Activated CD4-positive, alpha-beta T cell treated with anti-CD3 and anti-CD28 coated beads, Interleukin-2, amount 10 ng/mL, durations not matched to agents 7 days and 5 days (primary cell): ENCODE data around the gene PPP4R3A. TPM values are rescaled to one million over a fixed set of nuclear protein-coding genes. Genes with fewer than 3 reads are reported as not detected.

ENCODE experiments used
- CTCF ChIA-PET: fragments of 350-600 bp; sonication (Branson Sonifier 250); formaldehyde crosslinking; loops from one replicate; lab custom pipeline; 2021; ENCODE audit warnings: antibody characterized with exemption; lab: Charles Lee
- POLR2A ChIA-PET: fragments of 350-600 bp; sonication (Branson Sonifier 250); formaldehyde crosslinking; loops from one replicate; lab custom pipeline; 2021; ENCODE audit warnings: antibody characterized with exemption; lab: Charles Lee
- DNase-seq: peaks from one replicate; pipeline ENCODE4 v3.0.0-alpha.2; 2020
- H3K27ac Mint-ChIP-seq: one replicate; pipeline ENCODE4 v1.8.0; 2021; ENCODE audit warnings: mild to moderate bottlenecking, moderate library complexity, mixed read lengths
- H3K27me3 Mint-ChIP-seq: one replicate; pipeline ENCODE4 v1.8.0; 2021; ENCODE audit warnings: mixed read lengths
- H3K36me3 Mint-ChIP-seq: one replicate; pipeline ENCODE4 v1.8.0; 2021; ENCODE audit warnings: low read depth, mixed read lengths
- H3K4me1 Mint-ChIP-seq: one replicate; pipeline ENCODE4 v1.8.0; 2021; ENCODE audit warnings: mixed read lengths
- H3K4me3 Mint-ChIP-seq: one replicate; pipeline ENCODE4 v1.8.0; 2021; ENCODE audit warnings: mild to moderate bottlenecking, moderate library complexity, mixed read lengths
- H3K9me3 Mint-ChIP-seq: one replicate; pipeline ENCODE4 v1.8.0; 2021; ENCODE audit warnings: mixed read lengths
- total RNA-seq, 2 experiments: library from RNA; stranded (reverse); gene quantifications; one replicate each; pipeline ENCODE4 v1.2.3, GENCODE V29; 2021

PPP4R3A gene
- total RNA-seq, 2 experiments from 2014 or later, result 134 to 145 TPM

GRCh38 chr14:91519239-91520036, 9.3 kb upstream of the PPP4R3A start:
- Mint-ChIP-seq H3K27me3 (peaks cover 2% of the 10 kb centered on the region), H3K36me3 (no peaks in the 10 kb centered on the region), H3K4me3 (no peak overlapping the region), H3K27ac (no peak overlapping the region), H3K9me3 (peaks cover 4% of the 10 kb centered on the region), H3K4me1 (peaks cover 5% of the 10 kb centered on the region)
- ChIA-PET POLR2A (no interaction called here), CTCF (interaction anchor here (0.6 to 1.3 kb wide), 3 partner anchors 8 to 658 kb away, joined by 3 to 4 read pairs (median 3); no protein-coding TSS in a partner anchor)
- no peak for DNase-seq

DNA sequence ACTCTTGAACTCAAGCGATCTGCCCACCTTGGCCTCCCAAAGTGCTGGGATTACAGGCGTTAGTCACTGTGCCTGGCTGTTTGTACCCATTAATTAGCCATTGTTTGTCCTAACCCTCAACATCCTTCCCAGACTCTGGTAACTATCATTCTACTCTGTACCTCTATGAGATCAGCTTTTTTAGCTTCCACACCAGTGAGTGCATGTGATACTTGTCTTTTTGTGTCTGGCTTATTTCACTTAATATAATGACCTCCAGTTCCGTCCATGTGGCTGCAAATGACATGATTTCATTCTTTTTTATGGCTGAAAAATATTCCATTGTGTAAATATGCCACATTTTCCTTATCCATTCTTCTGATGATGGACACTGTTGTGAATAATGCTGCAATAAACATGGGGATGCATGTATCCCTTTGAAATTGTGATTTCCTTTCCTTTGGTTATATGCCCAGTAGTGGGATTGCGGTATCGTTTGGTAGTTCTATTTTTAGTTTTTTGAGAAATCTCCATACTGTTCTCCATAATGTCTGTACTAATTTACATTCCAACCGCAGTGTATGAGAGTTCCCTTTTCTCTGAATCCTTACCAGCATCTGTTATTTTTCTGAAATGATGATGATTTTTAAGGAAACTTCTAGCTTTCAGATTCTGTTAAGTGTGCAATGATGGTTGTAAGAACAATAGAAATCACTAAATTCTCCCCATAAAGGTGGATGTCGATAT, 6.7 kb upstream of the PPP4R3A start:
- H3K27ac Mint-ChIP-seq, result no peak overlapping the region
- no peak for DNase-seq
- peaks cover 4% of the 10 kb centered on the region for H3K9me3 Mint-ChIP-seq
- peaks cover 5% of the 10 kb centered on the region for H3K4me1 Mint-ChIP-seq
- no peaks in the 10 kb centered on the region for H3K27me3 Mint-ChIP-seq
- no peak overlapping the region for H3K4me3 Mint-ChIP-seq
- ChIA-PET POLR2A (no interaction called here), CTCF (interaction anchor here (1.3 kb wide), 1 partner anchor 13 kb away, joined by 3 read pairs; no protein-coding TSS in a partner anchor)
- H3K36me3 Mint-ChIP-seq, result no peaks in the 10 kb centered on the region

DNA sequence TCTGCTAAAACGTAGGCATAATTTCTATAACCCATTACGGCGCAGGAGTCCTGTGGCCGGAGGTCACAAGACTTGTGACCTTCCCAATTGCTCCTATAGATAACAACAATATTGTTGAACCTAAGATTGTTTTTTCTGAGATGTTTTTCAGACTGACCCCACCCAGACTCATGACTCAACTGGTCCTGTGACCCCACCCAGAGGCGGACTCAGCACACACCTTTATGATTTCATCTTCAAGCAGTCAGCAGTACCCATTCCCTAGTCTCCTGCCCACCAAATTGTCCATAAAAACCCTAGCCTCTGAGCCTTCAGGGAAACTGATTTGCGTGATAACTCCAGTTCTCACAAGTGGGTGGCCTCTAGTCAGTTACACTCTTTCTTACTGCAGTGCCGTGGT, 5.9 kb upstream of the PPP4R3A start:
- H3K27me3 Mint-ChIP-seq, result no peaks in the 10 kb centered on the region
- peaks cover 8% of the 10 kb centered on the region for H3K4me1 Mint-ChIP-seq
- CTCF ChIA-PET, result interaction anchor here (1.1 kb wide), 1 partner anchor 16 kb away, joined by 3 read pairs; no protein-coding TSS in a partner anchor
- POLR2A ChIA-PET, result no interaction called here
- H3K36me3 Mint-ChIP-seq, result no peaks in the 10 kb centered on the region
- no peak overlapping the region for H3K27ac Mint-ChIP-seq
- H3K9me3 Mint-ChIP-seq, result peaks cover 2% of the 10 kb centered on the region
- DNase-seq, result no peak
- no peak overlapping the region for H3K4me3 Mint-ChIP-seq

DNA sequence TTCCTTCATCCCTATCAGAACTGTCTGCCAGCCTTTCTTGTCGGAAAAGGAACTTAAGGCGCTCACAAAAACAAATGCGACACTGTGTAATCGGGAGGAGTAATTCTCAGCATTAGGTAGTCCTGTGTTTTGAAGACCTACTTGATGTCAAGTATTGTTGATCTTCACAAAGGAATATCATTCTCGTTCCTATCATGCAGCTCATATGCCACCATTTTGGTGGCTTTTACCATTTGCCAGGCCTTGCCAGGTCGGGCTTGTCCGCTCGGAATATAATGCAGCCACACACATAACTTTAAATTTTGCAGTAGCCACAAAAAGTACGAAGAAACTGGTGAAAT, 903 bp upstream of the PPP4R3A start:
- POLR2A ChIA-PET, result no interaction called here
- H3K36me3 Mint-ChIP-seq, result peaks cover 25% of the 10 kb centered on the region
- no peak for DNase-seq
- H3K4me3 Mint-ChIP-seq, result peak overlapping the region; percentile 99
- H3K27ac Mint-ChIP-seq, result peak overlapping the region; percentile 99
- H3K27me3 Mint-ChIP-seq, result no peaks in the 10 kb centered on the region
- H3K4me1 Mint-ChIP-seq, result peaks cover 19% of the 10 kb centered on the region
- H3K9me3 Mint-ChIP-seq, result no peaks in the 10 kb centered on the region
- CTCF ChIA-PET, result interaction anchor here (0.6 to 0.9 kb wide), 2 partner anchors 541 to 1253 kb away, joined by 3 to 4 read pairs; no protein-coding TSS in a partner anchor

DNA sequence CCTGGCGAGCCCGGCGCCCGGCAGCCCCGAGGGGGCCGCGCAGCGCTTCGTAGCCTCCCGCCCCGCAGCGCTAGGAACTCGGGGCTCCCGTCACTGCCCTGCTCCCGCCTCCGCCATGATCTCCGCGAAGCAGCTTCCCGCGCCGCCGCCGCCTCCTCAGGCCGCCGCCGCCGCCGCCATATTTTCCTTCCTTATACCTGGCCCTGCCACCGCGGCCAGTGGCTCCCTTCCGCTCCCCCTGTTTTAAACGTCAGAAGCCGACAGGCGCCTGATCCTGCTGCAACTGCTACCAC, 286 bp downstream of the PPP4R3A start:
- no peaks in the 10 kb centered on the region for H3K27me3 Mint-ChIP-seq
- H3K4me1 Mint-ChIP-seq, result peaks cover 25% of the 10 kb centered on the region

GRCh38 chr14:91509083-91509877, 830 bp downstream of the PPP4R3A start:
- Mint-ChIP-seq H3K36me3 (peaks cover 40% of the 10 kb centered on the region), H3K9me3 (no peaks in the 10 kb centered on the region), H3K4me3 (peak overlapping the region; percentile 99), H3K4me1 (peaks cover 29% of the 10 kb centered on the region), H3K27ac (peak overlapping the region; percentile 95), H3K27me3 (no peaks in the 10 kb centered on the region)
- DNase-seq, result peak; percentile 42
- ChIA-PET POLR2A (interaction anchor here (0.6 to 0.8 kb wide), 2 partner anchors 104 to 530 kb away, joined by 3 to 8 read pairs; no protein-coding TSS in a partner anchor), CTCF (interaction anchor here (0.6 to 1.5 kb wide), 5 partner anchors 9 to 597 kb away, joined by 3 to 4 read pairs (median 3); partner anchors contain the start of gene ATXN3)

More for the DNA sequence above, 286 bp downstream of the PPP4R3A start:
- CTCF ChIA-PET, result interaction anchor here (0.6 to 1.5 kb wide), 4 partner anchors 9 to 596 kb away, joined by 3 to 4 read pairs (median 3); partner anchors contain the start of gene ATXN3
- H3K4me3 Mint-ChIP-seq, result peak overlapping the region; percentile 99
- DNase-seq, result no peak
- no peaks in the 10 kb centered on the region for H3K9me3 Mint-ChIP-seq
- H3K36me3 Mint-ChIP-seq, result peaks cover 34% of the 10 kb centered on the region
- POLR2A ChIA-PET, result interaction anchor here (0.6 kb wide), 1 partner anchor 529 kb away, joined by 3 read pairs; no protein-coding TSS in a partner anchor
- peak overlapping the region; percentile 99 for H3K27ac Mint-ChIP-seq

DNA sequence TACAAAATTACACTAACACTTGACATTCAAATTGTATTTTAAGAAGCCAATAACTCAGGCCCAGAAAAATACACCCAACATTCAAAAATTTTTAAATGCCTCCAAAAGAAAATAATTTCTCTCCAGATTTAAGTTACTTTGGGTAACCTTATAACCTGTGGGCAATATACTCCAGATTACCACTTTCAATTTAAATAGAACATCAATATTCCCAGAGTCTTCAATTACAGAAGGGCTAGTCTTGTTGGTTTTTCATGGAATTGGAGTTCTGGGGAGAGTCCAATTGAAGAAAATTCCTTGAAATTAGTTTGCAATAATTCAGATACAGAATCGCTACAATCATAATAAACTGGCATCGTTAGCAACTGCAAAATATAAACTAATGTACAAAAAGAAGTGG, 2.0 kb downstream of the PPP4R3A start:
- DNase-seq, result no peak
- H3K27me3 Mint-ChIP-seq, result no peaks in the 10 kb centered on the region
- H3K36me3 Mint-ChIP-seq, result peaks cover 49% of the 10 kb centered on the region
- peak overlapping the region; percentile 95 for H3K27ac Mint-ChIP-seq
- CTCF ChIA-PET, result interaction anchor here (1.4 kb wide), 1 partner anchor 13 kb away, joined by 3 read pairs; no protein-coding TSS in a partner anchor
- POLR2A ChIA-PET, result no interaction called here
- peak overlapping the region; percentile 97 for H3K4me3 Mint-ChIP-seq
- peaks cover 37% of the 10 kb centered on the region for H3K4me1 Mint-ChIP-seq
- no peaks in the 10 kb centered on the region for H3K9me3 Mint-ChIP-seq

GRCh38 chr14:91506226-91506625, 3.9 kb downstream of the PPP4R3A start:
- ChIA-PET POLR2A (no interaction called here), CTCF (interaction anchor here (1.0 kb wide), 1 partner anchor 13 kb away, joined by 3 read pairs; no protein-coding TSS in a partner anchor)
- Mint-ChIP-seq H3K36me3 (peaks cover 62% of the 10 kb centered on the region), H3K27me3 (no peaks in the 10 kb centered on the region), H3K4me3 (peak overlapping the region; percentile 36), H3K4me1 (peaks cover 46% of the 10 kb centered on the region), H3K9me3 (no peaks in the 10 kb centered on the region), H3K27ac (no peak overlapping the region)
- DNase-seq, result no peak

- Mint-ChIP-seq H3K36me3 (peaks cover 63% of the 10 kb centered on the region), H3K27ac (no peak overlapping the region), H3K4me1 (peaks cover 50% of the 10 kb centered on the region), H3K27me3 (no peaks in the 10 kb centered on the region), H3K9me3 (no peaks in the 10 kb centered on the region), H3K4me3 (no peak overlapping the region)
- ChIA-PET CTCF (interaction anchor here (0.6 kb wide), 2 partner anchors 52 to 235 kb away, joined by 3 read pairs; no protein-coding TSS in a partner anchor), POLR2A (no interaction called here)
- DNase-seq, result no peak
These were observed 7.1 kb downstream of the PPP4R3A start for GRCh38 chr14:91503000-91503504.

- H3K9me3 Mint-ChIP-seq, result no peaks in the 10 kb centered on the region
- H3K4me3 Mint-ChIP-seq, result no peak overlapping the region
- CTCF ChIA-PET, result interaction anchor here (0.6 kb wide), 2 partner anchors 52 to 235 kb away, joined by 3 read pairs; no protein-coding TSS in a partner anchor
- peak overlapping the region; percentile 43 for H3K27ac Mint-ChIP-seq
- no peaks in the 10 kb centered on the region for H3K27me3 Mint-ChIP-seq
- no peak for DNase-seq
- H3K4me1 Mint-ChIP-seq, result peaks cover 59% of the 10 kb centered on the region
- H3K36me3 Mint-ChIP-seq, result peaks cover 69% of the 10 kb centered on the region
- POLR2A ChIA-PET, result no interaction called here
These were observed 7.9 kb downstream of the PPP4R3A start for GRCh38 chr14:91501951-91502930.

GRCh38 chr14:91501348-91501747, 8.8 kb downstream of the PPP4R3A start:
- Mint-ChIP-seq H3K9me3 (no peaks in the 10 kb centered on the region), H3K27ac (no peak overlapping the region), H3K4me3 (no peak overlapping the region), H3K36me3 (peaks cover 70% of the 10 kb centered on the region), H3K4me1 (peaks cover 60% of the 10 kb centered on the region), H3K27me3 (no peaks in the 10 kb centered on the region)
- ChIA-PET POLR2A (no interaction called here), CTCF (interaction anchor here (1.0 kb wide), 1 partner anchor 8 kb away, joined by 4 read pairs; no protein-coding TSS in a partner anchor)
- no peak for DNase-seq
